ENCODE results near the gene LGALSL. TPM values are rescaled to one million over a fixed set of nuclear protein-coding genes. Genes with fewer than 3 reads are reported as not detected.

The LGALSL gene
- total RNA-seq, 2 experiments from 2014 or later, result 3.2 to 4.5 TPM

DNA sequence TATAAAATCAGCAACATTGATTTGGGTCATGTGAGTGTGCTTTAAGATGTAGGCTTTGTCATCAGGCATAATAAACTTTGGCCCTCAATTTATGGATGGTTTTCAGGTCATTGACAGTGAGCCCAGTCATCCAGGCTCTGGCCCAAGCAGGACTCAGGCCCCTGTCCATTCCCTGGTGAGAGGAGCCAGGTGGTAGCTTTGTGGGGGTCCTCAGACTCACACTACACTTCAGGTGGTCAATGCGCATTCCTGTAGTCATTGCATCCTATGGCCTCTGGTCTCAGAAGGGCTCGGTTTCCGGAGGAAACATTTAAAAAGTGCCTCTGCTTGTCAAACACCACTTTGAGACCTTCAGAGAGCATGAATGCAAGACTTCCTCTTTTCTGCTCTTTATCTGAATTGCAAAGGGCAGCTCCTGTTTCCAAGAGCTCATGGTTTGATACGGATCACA lies 20.2 kb downstream of the LGALSL start:
- Histone ChIP-seq H3K4me1 (ENCODE audit: insufficient read depth, low read length, poor library complexity, severe bottlenecking) (peaks cover 14% of the 10 kb centered on the region), H3K4me2 (ENCODE audit: low read length) (peak overlapping the region; percentile 35; the same call in 1 of the 2 replicates), H3K27ac (ENCODE audit: low read depth, low read length, poor library complexity, severe bottlenecking) (peak overlapping the region; percentile 22), H3K36me3 (ENCODE audit: insufficient read depth, low read length) (no peaks in the 10 kb centered on the region), H3K9me3 (ENCODE audit: low read length) (no peaks in the 10 kb centered on the region), H3K79me2 (ENCODE audit: insufficient read depth, low read depth, low read length) (no peaks in the 10 kb centered on the region), H4K20me1 (ENCODE audit: insufficient read depth, low read length) (no peaks in the 10 kb centered on the region), H3K9me2 (ENCODE audit: insufficient read depth, low read length) (no peaks in the 10 kb centered on the region), H2AFZ (ENCODE audit: low read length) (peak overlapping the region; percentile 46), H3K4me3 (ENCODE audit: low read depth, low read length, poor library complexity, severe bottlenecking) (no peak overlapping the region)
- ChIA-PET CTCF (ENCODE audit: unreplicated experiment) (no interaction called here), POLR2A (interaction anchor here (0.6 kb wide), 1 partner anchor 378 kb away, joined by 3 read pairs; no protein-coding TSS in a partner anchor)
- DNase-seq (ENCODE audit: low spot score), result peak; percentile 76
- intact Hi-C loops (cut with micrococcal nuclease; ENCODE audit: unreplicated experiment), result no loop called here
- TF ChIP-seq CTCF (conservative IDR thresholded peaks at IDR 0.05; ENCODE audit: low read length), result no peak
- no peak for TF ChIP-seq EZH2phosphoT487 (IDR thresholded peaks at IDR 0.05; ENCODE audit: borderline replicate concordance, low read depth, low read length)
- no TSS peak for BruUV-seq (replicated peaks)

DNA sequence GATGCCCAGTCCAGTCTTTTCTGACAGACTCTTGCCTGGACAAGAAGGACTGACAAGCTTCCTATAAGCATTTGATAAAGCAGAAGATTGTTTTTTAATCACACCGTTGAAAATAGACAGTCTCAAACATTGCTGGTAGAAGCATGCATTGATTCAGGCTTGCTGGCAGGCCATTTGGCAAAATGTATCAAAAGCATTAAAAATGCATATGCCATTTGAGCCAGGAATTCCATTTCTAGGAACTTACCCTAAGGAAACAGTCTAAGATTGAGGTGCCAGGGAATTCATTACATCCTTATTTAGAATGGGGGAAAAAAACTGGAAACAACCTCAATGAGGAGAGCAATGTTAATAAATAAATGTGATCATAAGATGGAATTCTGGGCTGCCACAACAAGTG lies 20.7 kb downstream of the LGALSL start:
- ChIA-PET POLR2A (no interaction called here), CTCF (ENCODE audit: unreplicated experiment) (no interaction called here)
- Histone ChIP-seq H3K4me3 (ENCODE audit: low read depth, low read length, poor library complexity, severe bottlenecking) (no peak overlapping the region), H3K4me1 (ENCODE audit: insufficient read depth, low read length, poor library complexity, severe bottlenecking) (peaks cover 14% of the 10 kb centered on the region), H3K9me2 (ENCODE audit: insufficient read depth, low read length) (no peaks in the 10 kb centered on the region), H3K9me3 (ENCODE audit: low read length) (no peaks in the 10 kb centered on the region), H3K36me3 (ENCODE audit: insufficient read depth, low read length) (no peaks in the 10 kb centered on the region), H4K20me1 (ENCODE audit: insufficient read depth, low read length) (no peaks in the 10 kb centered on the region), H3K4me2 (ENCODE audit: low read length) (peak overlapping the region; percentile 35; the same call in 1 of the 2 replicates), H3K27ac (ENCODE audit: low read depth, low read length, poor library complexity, severe bottlenecking) (peak overlapping the region; percentile 22), H2AFZ (ENCODE audit: low read length) (peak overlapping the region; percentile 46; the same call in 1 of the 2 replicates), H3K79me2 (ENCODE audit: insufficient read depth, low read depth, low read length) (no peaks in the 10 kb centered on the region)
- TF ChIP-seq EZH2phosphoT487 (IDR thresholded peaks at IDR 0.05; ENCODE audit: borderline replicate concordance, low read depth, low read length), result no peak
- no peak for DNase-seq (ENCODE audit: low spot score)
- no TSS peak for BruUV-seq (replicated peaks)
- intact Hi-C loops (cut with micrococcal nuclease; ENCODE audit: unreplicated experiment), result no loop called here

GRCh38 chr2:64477037-64477436 lies 23.1 kb downstream of the LGALSL start:
- H3K9me3 ChIP-seq (ENCODE audit: low read length), result no peaks in the 10 kb centered on the region
- intact Hi-C loops (cut with micrococcal nuclease; ENCODE audit: unreplicated experiment), result no loop called here
- no peaks in the 10 kb centered on the region for H4K20me1 ChIP-seq (ENCODE audit: insufficient read depth, low read length)
- H3K79me2 ChIP-seq (ENCODE audit: insufficient read depth, low read depth, low read length), result no peaks in the 10 kb centered on the region
- BruUV-seq (replicated peaks), result no TSS peak
- TF ChIP-seq EZH2phosphoT487 (IDR thresholded peaks at IDR 0.05; ENCODE audit: borderline replicate concordance, low read depth, low read length) (no peak), CTCF (conservative IDR thresholded peaks at IDR 0.05; ENCODE audit: low read length) (no peak)
- POLR2A ChIA-PET, result interaction anchor here (1.0 to 1.4 kb wide), 3 partner anchors 11 to 106 kb away, joined by 3 read pairs; no protein-coding TSS in a partner anchor
- H3K4me3 ChIP-seq (ENCODE audit: low read depth, low read length, poor library complexity, severe bottlenecking), result no peak overlapping the region
- no peaks in the 10 kb centered on the region for H3K9me2 ChIP-seq (ENCODE audit: insufficient read depth, low read length)
- H3K4me2 ChIP-seq (ENCODE audit: low read length), result no peak overlapping the region
- H3K27ac ChIP-seq (ENCODE audit: low read depth, low read length, poor library complexity, severe bottlenecking), result no peak overlapping the region
- CTCF ChIA-PET (ENCODE audit: unreplicated experiment), result interaction anchor here (0.8 kb wide), 1 partner anchor 146 kb away, joined by 3 read pairs; no protein-coding TSS in a partner anchor
- H3K36me3 ChIP-seq (ENCODE audit: insufficient read depth, low read length), result no peaks in the 10 kb centered on the region
- DNase-seq (ENCODE audit: low spot score), result no peak
- no peak overlapping the region for H2AFZ ChIP-seq (ENCODE audit: low read length)
- peaks cover 14% of the 10 kb centered on the region for H3K4me1 ChIP-seq (ENCODE audit: insufficient read depth, low read length, poor library complexity, severe bottlenecking)

Data from OCI-LY7 (cell line).